GM19193 (cell line): ENCODE measurements around the gene MRNIP.

Experiments
- POLR2A ChIP-seq: IDR thresholded peaks from 4 replicates; pipeline ENCODE4 v1.6.1; 2011; ENCODE audit not compliant: insufficient read depth, insufficient read length; ENCODE audit errors: extremely low read depth

MRNIP gene

GRCh38 chr5:179878222-179879002 is 19.8 kb upstream of the MRNIP start:
- no peak for TF ChIP-seq POLR2A

- no peak for TF ChIP-seq POLR2A
These were observed 18.0 kb upstream of the MRNIP start for GRCh38 chr5:179876610-179876952.

GRCh38 chr5:179875741-179876609 is 17.4 kb upstream of the MRNIP start:
- TF ChIP-seq POLR2A, result no peak

- TF ChIP-seq POLR2A, result no peak
These were observed 16.1 kb upstream of the MRNIP start for GRCh38 chr5:179874536-179875292.

- no peak for TF ChIP-seq POLR2A
These were observed 15.5 kb upstream of the MRNIP start for GRCh38 chr5:179874136-179874535.

GRCh38 chr5:179873588-179874110 is 15.0 kb upstream of the MRNIP start:
- TF ChIP-seq POLR2A, result no peak

- TF ChIP-seq POLR2A, result no peak
These were observed 14.4 kb upstream of the MRNIP start for GRCh38 chr5:179872828-179873575.

- no peak for TF ChIP-seq POLR2A
These were observed 13.6 kb upstream of the MRNIP start for GRCh38 chr5:179872055-179872827.

GRCh38 chr5:179870952-179871351 is 12.3 kb upstream of the MRNIP start:
- no peak for TF ChIP-seq POLR2A

GRCh38 chr5:179870403-179870903 is 11.8 kb upstream of the MRNIP start:
- TF ChIP-seq POLR2A, result no peak

- no peak for TF ChIP-seq POLR2A
These were observed 11.2 kb upstream of the MRNIP start for GRCh38 chr5:179869641-179870402.

- no peak for TF ChIP-seq POLR2A
These were observed 10.5 kb upstream of the MRNIP start for GRCh38 chr5:179869101-179869500.

- no peak for TF ChIP-seq POLR2A
These were observed 9.9 kb upstream of the MRNIP start for GRCh38 chr5:179868541-179868940.
